Ectodermal cell (in vitro differentiated cells): Measurements from ENCODE around the gene EFHD2. TPM values are rescaled to one million over a fixed set of nuclear protein-coding genes. Genes with fewer than 3 reads are reported as not detected.

Experiments
- H3K27ac ChIP-seq: 2 replicates; pipeline ENCODE4 v1.7.0; 2013; ENCODE audit warnings: mild to moderate bottlenecking, low read depth, low read length; ENCODE audit not compliant: insufficient read depth, poor library complexity, severe bottlenecking
- H3K27me3 ChIP-seq: 2 replicates; pipeline ENCODE4 v1.7.0; 2013; ENCODE audit warnings: mild to moderate bottlenecking, low read length; ENCODE audit not compliant: insufficient read depth, control insufficient read depth, poor library complexity, severe bottlenecking
- H3K36me3 ChIP-seq: one replicate; pipeline ENCODE4 v1.7.0; 2013; ENCODE audit warnings: low read length; ENCODE audit not compliant: control insufficient read depth, insufficient read depth
- H3K4me1 ChIP-seq: one replicate; pipeline ENCODE4 v1.7.0; 2013; ENCODE audit warnings: low read length; ENCODE audit not compliant: control insufficient read depth, insufficient read depth
- H3K4me3 ChIP-seq: 2 replicates; pipeline ENCODE4 v1.7.0; 2013; ENCODE audit warnings: low read depth, low read length, control low read depth; ENCODE audit not compliant: insufficient read depth
- H3K9me3 ChIP-seq: 2 replicates; pipeline ENCODE4 v1.7.0; 2013; ENCODE audit warnings: mild to moderate bottlenecking, low read length, moderate library complexity; ENCODE audit not compliant: control insufficient read depth
- WGBS, 2 experiments: methylation state at CpG; one replicate each; pipeline ENCODE4 v1.1.7; 2013; ENCODE audit warnings: missing lambda C conversion rate in 2 of 2; 5-methylcytosine and 5-hydroxymethylcytosine counted together
- polyA plus RNA-seq, 4 experiments: library from polyadenylated mRNA; stranded (reverse); fragments of 50-300 nt; gene quantifications; one replicate each; pipeline ENCODE4 v1.2.3, GENCODE V29; 2013

Gene EFHD2
- polyA plus RNA-seq (2013, experiment 1 of 4): 14.9 TPM
- polyA plus RNA-seq (2013, experiment 2 of 4): 14.9 TPM
- polyA plus RNA-seq (2013, experiment 3 of 4): 13.0 TPM
- polyA plus RNA-seq (2013, experiment 4 of 4): 12.9 TPM

GRCh38 chr1:15409388-15410222 lies at the start of gene EFHD2:
EFHD2 (plus strand) TSS chr1:15409888; CDS start chr1:15409972, 84 bp downstream.
- H3K27me3 ChIP-seq: peaks cover 32% of the 10 kb centered on the region

GRCh38 chr1:15360700-15361099 lies 49.0 kb upstream of the EFHD2 start:
- Histone ChIP-seq H3K27me3 (no peaks in the 10 kb centered on the region), H3K4me1 (peaks cover 6% of the 10 kb centered on the region), H3K9me3 (no peaks in the 10 kb centered on the region), H3K27ac (no peak overlapping the region), H3K4me3 (no peak overlapping the region), H3K36me3 (no peaks in the 10 kb centered on the region)
- 84% methylated on average over 14 of the region's 14 CpGs for WGBS, 2 experiments

More at GRCh38 chr1:15409388-15410222, at the start of gene EFHD2:
- Histone ChIP-seq H3K9me3 (no peaks in the 10 kb centered on the region), H3K27ac (no peak within 1 kb of the TSS), H3K4me3 (peak within 1 kb of the TSS; percentile 63), H3K36me3 (no peaks in the 10 kb centered on the region), H3K4me1 (peaks cover 18% of the 10 kb centered on the region)
- 1% methylated on average over 99 of the region's 99 CpGs for WGBS, 2 experiments

GRCh38 chr1:15362096-15362736 lies 47.5 kb upstream of the EFHD2 start:
- Histone ChIP-seq H3K36me3 (no peaks in the 10 kb centered on the region), H3K4me3 (no peak overlapping the region), H3K27ac (no peak overlapping the region), H3K4me1 (peaks cover 6% of the 10 kb centered on the region), H3K9me3 (no peaks in the 10 kb centered on the region), H3K27me3 (no peaks in the 10 kb centered on the region)
- 93 to 95% methylated on average over 13 of the region's 13 CpGs for WGBS, 2 experiments

- no peaks in the 10 kb centered on the region for H3K36me3 ChIP-seq
- H3K27me3 ChIP-seq: no peaks in the 10 kb centered on the region
- no peak overlapping the region for H3K27ac ChIP-seq
- H3K4me3 ChIP-seq: no peak overlapping the region
- peaks cover 6% of the 10 kb centered on the region for H3K4me1 ChIP-seq
- H3K9me3 ChIP-seq: no peaks in the 10 kb centered on the region
- 95% methylated on average over 4 of the region's 4 CpGs for WGBS, 2 experiments
These were observed 47.0 kb upstream of the EFHD2 start for GRCh38 chr1:15362737-15363128.

GRCh38 chr1:15364740-15365139 lies 44.9 kb upstream of the EFHD2 start:
- H3K27me3 ChIP-seq: no peaks in the 10 kb centered on the region
- no peak overlapping the region for H3K4me3 ChIP-seq
- H3K9me3 ChIP-seq: no peaks in the 10 kb centered on the region
- 72 to 77% methylated on average over 5 of the region's 5 CpGs for WGBS, 2 experiments
- no peaks in the 10 kb centered on the region for H3K36me3 ChIP-seq
- H3K27ac ChIP-seq: no peak overlapping the region
- peaks cover 6% of the 10 kb centered on the region for H3K4me1 ChIP-seq

GRCh38 chr1:15368888-15369287 lies 40.8 kb upstream of the EFHD2 start:
- no peaks in the 10 kb centered on the region for H3K36me3 ChIP-seq
- WGBS, 2 experiments: 48 to 63% methylated on average over 1 of the region's 1 CpG
- H3K4me3 ChIP-seq: no peak overlapping the region
- H3K4me1 ChIP-seq: peaks cover 6% of the 10 kb centered on the region
- no peak overlapping the region for H3K27ac ChIP-seq
- H3K9me3 ChIP-seq: no peaks in the 10 kb centered on the region
- no peaks in the 10 kb centered on the region for H3K27me3 ChIP-seq

GRCh38 chr1:15370268-15370667 lies 39.4 kb upstream of the EFHD2 start:
- no peaks in the 10 kb centered on the region for H3K27me3 ChIP-seq
- no peak overlapping the region for H3K4me3 ChIP-seq
- H3K36me3 ChIP-seq: no peaks in the 10 kb centered on the region
- H3K4me1 ChIP-seq: no peaks in the 10 kb centered on the region
- H3K9me3 ChIP-seq: no peaks in the 10 kb centered on the region
- 89 to 96% methylated on average over 3 to 4 of the region's 4 CpGs for WGBS, 2 experiments
- H3K27ac ChIP-seq: no peak overlapping the region

- no peaks in the 10 kb centered on the region for H3K36me3 ChIP-seq
- no peaks in the 10 kb centered on the region for H3K4me1 ChIP-seq
- 88 to 94% methylated on average over 15 to 16 of the region's 16 CpGs for WGBS, 2 experiments
- H3K9me3 ChIP-seq: no peaks in the 10 kb centered on the region
- H3K4me3 ChIP-seq: no peak overlapping the region
- no peak overlapping the region for H3K27ac ChIP-seq
- no peaks in the 10 kb centered on the region for H3K27me3 ChIP-seq
These were observed 38.7 kb upstream of the EFHD2 start for GRCh38 chr1:15370781-15371520.

- Histone ChIP-seq H3K4me3 (no peak overlapping the region), H3K9me3 (no peaks in the 10 kb centered on the region), H3K27ac (no peak overlapping the region), H3K4me1 (no peaks in the 10 kb centered on the region), H3K36me3 (no peaks in the 10 kb centered on the region), H3K27me3 (no peaks in the 10 kb centered on the region)
- WGBS, 2 experiments: 89 to 90% methylated on average over 21 of the region's 21 CpGs
These were observed 37.8 kb upstream of the EFHD2 start for GRCh38 chr1:15371610-15372545.
